GM19239 (cell line): ENCODE results near the gene SH3BP5.

ENCODE experiments used
- DNase-seq: peaks from one replicate; pipeline ENCODE4 v3.0.0; 2011; ENCODE audit warnings: low spot score; ENCODE audit not compliant: insufficient read length
- FAIRE-seq: peaks from 2 replicates; lab custom pipeline; 2011; peaks lifted over from hg19 to GRCh38; lab: Jason Lieb, UNC

Gene SH3BP5

GRCh38 chr3:15329046-15330005 lies 3.1 kb downstream of the SH3BP5 start:
- DNase-seq = no peak
- no peak for FAIRE-seq

GRCh38 chr3:15327941-15328340 lies 4.4 kb downstream of the SH3BP5 start:
- DNase-seq (no peak), FAIRE-seq (no peak)

GRCh38 chr3:15326673-15327072 lies 5.7 kb downstream of the SH3BP5 start:
- FAIRE-seq = no peak
- DNase-seq = no peak

- FAIRE-seq (no peak), DNase-seq (no peak)
These were observed 6.3 kb downstream of the SH3BP5 start for GRCh38 chr3:15326037-15326436.

- DNase-seq (no peak), FAIRE-seq (no peak)
These were observed 7.2 kb downstream of the SH3BP5 start for GRCh38 chr3:15325228-15325627.

- FAIRE-seq (no peak), DNase-seq (no peak)
These were observed 8.0 kb downstream of the SH3BP5 start for GRCh38 chr3:15324379-15324808.

- no peak for FAIRE-seq
These were observed 9.3 kb downstream of the SH3BP5 start for GRCh38 chr3:15323063-15323462.

GRCh38 chr3:15321349-15321748 lies 11.0 kb downstream of the SH3BP5 start:
- FAIRE-seq (no peak), DNase-seq (no peak)

More at GRCh38 chr3:15323063-15323462, 9.3 kb downstream of the SH3BP5 start:
- no peak for DNase-seq

- DNase-seq (no peak), FAIRE-seq (no peak)
These were observed 12.8 kb downstream of the SH3BP5 start for GRCh38 chr3:15319575-15319974.

- DNase-seq = no peak
- no peak for FAIRE-seq
These were observed 13.2 kb downstream of the SH3BP5 start for GRCh38 chr3:15319136-15319535.

GRCh38 chr3:15318661-15319060 lies 13.7 kb downstream of the SH3BP5 start:
- FAIRE-seq (no peak), DNase-seq (no peak)

GRCh38 chr3:15316998-15317435 lies 15.4 kb downstream of the SH3BP5 start:
- no peak for FAIRE-seq
- DNase-seq = no peak

- no peak for FAIRE-seq
- no peak for DNase-seq
These were observed 17.4 kb downstream of the SH3BP5 start for GRCh38 chr3:15315003-15315402.

- no peak for DNase-seq
- no peak for FAIRE-seq
These were observed 18.1 kb downstream of the SH3BP5 start for GRCh38 chr3:15314276-15314675.

GRCh38 chr3:15313461-15313860 lies 18.9 kb downstream of the SH3BP5 start:
- no peak for DNase-seq
- no peak for FAIRE-seq

GRCh38 chr3:15312550-15312949 lies 19.8 kb downstream of the SH3BP5 start:
- no peak for FAIRE-seq
- DNase-seq = no peak

- DNase-seq (no peak), FAIRE-seq (no peak)
These were observed 21.7 kb downstream of the SH3BP5 start for GRCh38 chr3:15310491-15311370.

- FAIRE-seq (no peak), DNase-seq (no peak)
These were observed 22.6 kb downstream of the SH3BP5 start for GRCh38 chr3:15309662-15310335.

GRCh38 chr3:15307580-15307979 lies 24.8 kb downstream of the SH3BP5 start:
- DNase-seq (no peak), FAIRE-seq (no peak)

- no peak for FAIRE-seq
- DNase-seq = no peak
These were observed 25.4 kb downstream of the SH3BP5 start for GRCh38 chr3:15306979-15307359.
